ENCODE data around the gene TNNI3.
"Not testable (repeated sequence)": the region's sequence is repeated elsewhere in the genome, so short reads cannot be mapped to it uniquely, and the experiment has no call there.

Gene TNNI3

DNA sequence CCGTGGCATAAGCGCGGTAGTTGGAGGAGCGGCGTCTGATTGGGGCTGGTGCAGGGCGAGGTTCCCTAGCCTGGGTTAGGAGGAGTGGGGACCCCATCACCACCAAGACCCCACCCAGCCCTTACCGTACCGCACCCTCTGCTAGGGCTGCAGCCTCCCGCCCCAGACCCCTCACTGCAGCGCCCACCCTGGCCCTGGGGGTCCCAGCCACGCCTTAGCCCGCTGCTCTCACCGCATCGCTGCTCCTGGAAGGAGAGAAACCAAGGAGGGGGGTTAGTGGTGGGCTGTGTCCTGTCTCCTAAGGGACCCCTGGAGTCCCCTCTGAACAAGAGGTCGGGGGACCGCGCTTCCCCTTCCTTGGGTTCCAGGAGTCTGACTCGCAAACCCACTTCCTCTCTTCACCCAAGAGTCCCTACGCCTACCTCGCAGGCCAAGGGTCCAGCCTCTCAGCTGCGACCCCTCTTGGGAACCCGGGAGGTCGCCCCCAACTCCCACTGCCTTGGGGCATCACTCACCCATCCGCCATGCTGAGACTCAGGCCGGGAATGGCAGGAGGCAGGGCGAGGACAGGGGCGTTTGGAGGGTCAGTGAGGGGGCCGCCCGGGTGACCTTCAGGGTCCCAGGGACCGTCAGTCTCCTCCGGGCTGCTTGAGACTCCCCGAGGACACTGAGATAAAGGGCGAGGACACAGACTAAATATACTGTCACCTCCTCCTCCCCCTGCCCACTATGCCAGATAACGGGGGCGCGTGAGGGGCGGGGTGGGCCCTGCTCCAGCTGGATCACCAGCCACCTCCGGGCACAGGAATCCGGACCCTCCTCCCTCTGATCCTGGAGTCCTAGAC is at the start of gene TNNI3:
Gene TNNI3, minus strand, starts transcription at position 669 of the 845 bp plus-strand sequence. Its CDS starts 143 bp downstream, at position 526.
- DNase-seq: no peak
- TF ChIP-seq, protein P1, sequence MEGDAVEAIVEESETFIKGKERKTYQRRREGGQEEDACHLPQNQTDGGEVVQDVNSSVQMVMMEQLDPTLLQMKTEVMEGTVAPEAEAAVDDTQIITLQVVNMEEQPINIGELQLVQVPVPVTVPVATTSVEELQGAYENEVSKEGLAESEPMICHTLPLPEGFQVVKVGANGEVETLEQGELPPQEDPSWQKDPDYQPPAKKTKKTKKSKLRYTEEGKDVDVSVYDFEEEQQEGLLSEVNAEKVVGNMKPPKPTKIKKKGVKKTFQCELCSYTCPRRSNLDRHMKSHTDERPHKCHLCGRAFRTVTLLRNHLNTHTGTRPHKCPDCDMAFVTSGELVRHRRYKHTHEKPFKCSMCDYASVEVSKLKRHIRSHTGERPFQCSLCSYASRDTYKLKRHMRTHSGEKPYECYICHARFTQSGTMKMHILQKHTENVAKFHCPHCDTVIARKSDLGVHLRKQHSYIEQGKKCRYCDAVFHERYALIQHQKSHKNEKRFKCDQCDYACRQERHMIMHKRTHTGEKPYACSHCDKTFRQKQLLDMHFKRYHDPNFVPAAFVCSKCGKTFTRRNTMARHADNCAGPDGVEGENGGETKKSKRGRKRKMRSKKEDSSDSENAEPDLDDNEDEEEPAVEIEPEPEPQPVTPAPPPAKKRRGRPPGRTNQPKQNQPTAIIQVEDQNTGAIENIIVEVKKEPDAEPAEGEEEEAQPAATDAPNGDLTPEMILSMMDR (IDR thresholded peaks at IDR 0.05; ENCODE audit: low read depth, low read length): no peak
- Histone ChIP-seq H3K27ac (no peak within 1 kb of the TSS), H3K9me3 (ENCODE audit: severe bottlenecking) (peaks cover 6% of the 10 kb centered on the region), H3K27me3 (ENCODE audit: insufficient read depth, low read depth, severe bottlenecking) (peaks cover 6% of the 10 kb centered on the region), H3K4me3 (ENCODE audit: low read depth, low read length) (no peak within 1 kb of the TSS), H3K36me3 (no peaks in the 10 kb centered on the region)

DNA sequence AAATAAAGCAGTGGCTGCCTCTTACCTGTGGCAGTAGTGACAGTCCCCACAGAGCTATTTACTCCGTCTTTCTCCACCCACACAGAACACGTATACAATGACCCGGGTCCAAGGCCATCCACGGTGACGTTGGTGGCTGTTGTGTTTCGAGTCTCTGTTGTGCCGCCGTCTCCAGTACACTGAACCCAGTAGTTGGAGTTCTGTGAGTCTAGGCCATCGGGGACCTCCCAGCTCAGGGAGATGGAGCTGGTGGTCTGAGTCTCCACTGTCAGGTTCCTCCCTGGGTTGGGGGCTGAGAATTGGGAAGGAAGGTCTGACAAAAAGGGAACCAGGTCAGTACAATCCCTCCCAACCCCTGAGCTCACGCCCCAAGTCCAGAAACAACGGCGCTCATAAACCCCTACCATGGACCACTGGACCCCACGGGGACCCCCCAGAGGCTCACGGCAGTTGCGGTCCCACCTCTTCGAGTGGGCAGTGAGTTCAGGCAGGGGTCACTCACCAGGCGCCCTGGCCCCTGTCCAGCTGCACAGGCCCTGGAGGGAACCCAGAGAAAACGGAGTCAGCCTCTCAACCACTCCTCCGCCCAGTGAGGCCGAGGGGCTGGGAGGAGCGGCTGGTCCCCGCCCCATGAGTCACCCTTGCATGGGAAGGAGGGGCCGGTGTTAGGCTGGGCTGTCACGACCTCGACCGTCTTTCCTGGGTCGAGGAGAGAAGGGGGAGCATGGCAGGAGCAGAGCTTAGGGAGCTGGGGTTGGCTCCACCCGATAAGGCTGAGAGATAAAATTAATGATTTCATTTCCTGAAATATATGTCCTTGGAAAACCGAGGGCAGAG is 49.4 kb upstream of the TNNI3 start:
- Histone ChIP-seq H3K27ac (peak overlapping the region; percentile 16; the same call in 1 of the 2 replicates), H3K36me3 (no peaks in the 10 kb centered on the region), H3K27me3 (ENCODE audit: insufficient read depth, low read depth, severe bottlenecking) (no peaks in the 10 kb centered on the region), H3K9me3 (ENCODE audit: severe bottlenecking) (no peaks in the 10 kb centered on the region), H3K4me3 (ENCODE audit: low read depth, low read length) (no peak overlapping the region)
- TF ChIP-seq, protein P1 (IDR thresholded peaks at IDR 0.05; ENCODE audit: low read depth, low read length): no peak
- peak; percentile 79 for DNase-seq

DNA sequence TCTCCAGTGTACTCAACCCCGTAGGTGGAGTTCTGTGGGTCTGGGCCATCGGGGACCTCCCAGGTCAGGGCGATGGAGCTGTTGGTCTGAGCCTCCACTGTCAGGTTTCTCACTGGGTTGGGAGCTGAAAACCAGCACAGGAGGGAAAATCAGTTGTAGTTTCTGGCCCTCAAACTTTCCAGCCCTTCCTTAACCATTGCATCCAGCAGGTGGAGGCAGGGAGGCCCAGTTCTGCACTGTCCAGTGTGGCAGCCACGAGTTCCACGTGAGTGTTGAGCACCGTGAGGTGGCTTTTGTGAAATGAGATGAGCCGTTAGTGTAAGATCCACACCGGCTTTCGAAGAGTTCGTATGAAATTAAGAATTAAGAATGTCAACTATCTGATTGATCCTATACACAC is 44.7 kb upstream of the TNNI3 start:
- DNase-seq; H3K27ac ChIP-seq; H3K9me3 ChIP-seq (ENCODE audit: severe bottlenecking); H3K4me3 ChIP-seq (ENCODE audit: low read depth, low read length); H3K36me3 ChIP-seq; H3K27me3 ChIP-seq (ENCODE audit: insufficient read depth, low read depth, severe bottlenecking): not testable (repeated sequence)

DNA sequence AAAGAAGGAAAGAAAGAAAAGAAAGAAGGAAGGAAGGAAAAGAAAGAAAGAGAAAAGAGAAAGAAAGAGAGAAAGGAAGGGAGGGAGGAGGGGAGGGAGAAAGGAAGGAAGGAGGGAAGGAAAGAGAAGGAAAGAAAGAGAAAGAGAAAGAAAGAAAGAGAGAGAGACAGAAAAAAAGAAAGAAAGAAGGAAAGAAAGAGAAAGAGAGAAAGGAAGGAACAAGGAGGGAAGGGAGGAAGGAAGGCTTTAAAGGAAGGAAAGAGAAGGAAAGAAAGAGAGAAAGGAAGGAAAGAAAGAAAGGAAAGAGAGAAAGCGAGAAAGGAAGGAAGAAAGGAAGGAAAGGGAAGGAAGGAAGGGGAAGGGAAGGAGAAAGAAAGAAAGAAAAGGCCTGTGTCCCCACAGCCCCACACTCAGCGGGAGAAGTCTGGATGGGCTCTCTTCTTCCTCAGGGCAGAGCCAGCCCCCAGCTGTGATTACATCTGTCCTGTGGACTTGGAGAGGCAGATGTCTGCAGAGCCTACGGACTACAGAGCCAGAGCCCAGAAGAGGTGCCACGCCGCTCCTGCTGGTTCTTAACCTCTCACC is 42.2 kb upstream of the TNNI3 start:
- DNase-seq: no peak
- H3K9me3 ChIP-seq (ENCODE audit: severe bottlenecking): no peaks in the 10 kb centered on the region
- H3K36me3 ChIP-seq: no peaks in the 10 kb centered on the region
- no peaks in the 10 kb centered on the region for H3K27me3 ChIP-seq (ENCODE audit: insufficient read depth, low read depth, severe bottlenecking)
- no peak overlapping the region for H3K27ac ChIP-seq
- H3K4me3 ChIP-seq (ENCODE audit: low read depth, low read length): no peak overlapping the region
- TF ChIP-seq, protein P1 (IDR thresholded peaks at IDR 0.05; ENCODE audit: low read depth, low read length): no peak

DNA sequence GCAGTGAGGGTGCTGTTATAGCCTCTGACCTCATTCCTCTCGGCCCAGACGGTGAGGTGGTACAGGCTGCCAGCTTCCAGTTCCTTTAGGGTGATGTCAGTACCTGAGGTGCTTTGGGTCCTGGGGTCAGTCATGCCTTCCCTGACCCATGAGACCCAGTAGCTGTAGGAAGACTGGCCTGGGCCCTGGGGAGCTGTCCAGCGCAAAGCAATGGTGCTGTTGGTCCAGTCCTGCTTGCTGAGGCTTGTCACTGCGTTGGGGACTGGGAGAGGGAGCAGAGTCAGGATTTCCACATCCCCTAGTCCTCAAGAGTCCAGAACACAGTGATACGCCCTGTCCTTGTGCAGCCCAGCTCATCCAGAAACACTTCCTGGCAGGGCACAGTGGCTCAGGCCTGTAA is 41.1 kb upstream of the TNNI3 start:
- no peak for DNase-seq
- Histone ChIP-seq H3K36me3 (no peaks in the 10 kb centered on the region), H3K27ac (no peak overlapping the region), H3K4me3 (ENCODE audit: low read depth, low read length) (no peak overlapping the region), H3K9me3 (ENCODE audit: severe bottlenecking) (no peaks in the 10 kb centered on the region), H3K27me3 (ENCODE audit: insufficient read depth, low read depth, severe bottlenecking) (no peaks in the 10 kb centered on the region)
- TF ChIP-seq, protein P1 (IDR thresholded peaks at IDR 0.05; ENCODE audit: low read depth, low read length): no peak

DNA sequence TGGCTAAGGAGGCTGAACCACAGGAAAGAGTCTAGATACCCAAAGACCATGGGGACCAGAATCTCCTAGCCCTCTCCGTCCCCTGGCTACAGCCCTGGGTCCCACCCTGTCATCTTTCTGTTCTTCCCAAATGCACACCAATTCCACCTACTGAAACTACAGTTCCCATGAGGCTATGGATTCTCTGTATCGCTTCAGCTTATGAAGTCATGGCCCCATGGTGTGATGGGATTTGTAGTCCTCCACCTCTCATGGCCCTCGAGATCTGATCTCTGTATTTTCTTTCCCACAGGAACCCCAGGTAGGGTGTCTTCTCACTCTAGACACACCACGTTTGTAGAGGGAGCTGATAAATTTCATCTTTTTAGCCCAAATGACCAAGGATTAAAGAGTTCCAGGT is 40.0 kb upstream of the TNNI3 start:
- Histone ChIP-seq H3K4me3 (ENCODE audit: low read depth, low read length) (no peak overlapping the region), H3K9me3 (ENCODE audit: severe bottlenecking) (no peaks in the 10 kb centered on the region), H3K27me3 (ENCODE audit: insufficient read depth, low read depth, severe bottlenecking) (no peaks in the 10 kb centered on the region), H3K36me3 (no peaks in the 10 kb centered on the region), H3K27ac (no peak overlapping the region)
- TF ChIP-seq, protein P1 (IDR thresholded peaks at IDR 0.05; ENCODE audit: low read depth, low read length): no peak
- no peak for DNase-seq

All from WERI-Rb-1 (cell line).